Stimulated activated CD4-positive, alpha-beta T cell treated with anti-CD3 and anti-CD28 coated beads, Interleukin-4, amount 100 ng/mL, for 1 hour (primary cell): ENCODE measurements around the gene CHD2.

Source experiments
- DNase-seq: peaks from one replicate; pipeline ENCODE4 v3.0.0-alpha.2; 2020

Gene CHD2

DNA sequence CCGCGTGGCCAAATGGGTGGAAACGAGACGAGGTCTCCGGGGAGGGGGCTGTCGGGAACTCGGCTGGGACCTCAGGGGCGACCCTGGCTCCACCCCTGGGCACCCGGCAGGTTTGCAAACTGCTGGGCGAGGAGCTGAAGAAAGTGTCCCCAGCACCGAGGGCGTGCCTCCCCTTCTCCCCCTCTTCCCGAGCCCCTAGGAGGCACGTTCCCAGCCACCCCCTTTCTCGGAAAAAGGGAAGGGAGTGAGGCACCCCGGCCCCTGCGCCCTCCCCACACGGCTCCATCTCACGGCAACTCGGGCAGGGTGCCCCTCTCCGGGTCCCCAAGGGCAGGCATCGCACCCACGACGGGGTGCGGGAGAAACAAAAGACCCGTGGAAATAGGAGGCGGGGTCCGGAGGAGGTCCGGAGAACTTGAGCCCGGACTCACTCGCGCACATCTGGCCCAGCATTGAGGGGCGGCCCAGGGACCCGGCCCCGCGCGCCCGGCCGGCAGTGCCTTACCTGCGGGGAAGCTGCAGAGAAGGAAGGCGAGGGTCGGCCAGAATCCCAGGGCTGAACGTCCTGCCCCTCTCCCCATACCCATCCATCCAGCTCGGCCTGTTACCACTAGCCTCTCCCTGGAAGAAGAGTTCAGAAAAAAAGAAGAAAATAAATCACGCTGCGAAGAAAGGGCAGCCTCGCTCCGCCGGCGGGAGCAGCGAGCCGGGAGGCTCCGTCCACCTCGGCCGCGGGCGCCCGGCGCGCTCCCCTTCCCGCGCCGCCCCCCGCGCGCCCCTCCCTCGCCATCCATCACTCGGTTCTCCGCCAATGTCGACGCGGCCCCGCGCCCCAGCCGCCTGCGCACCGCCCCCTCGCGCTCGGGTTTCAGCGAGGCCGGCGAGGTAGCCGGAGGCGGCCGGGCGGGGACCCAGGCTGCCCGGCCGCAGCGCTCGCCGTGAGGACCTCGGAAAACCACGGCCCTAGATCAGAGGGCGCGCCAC lies 172.6 kb downstream of the CHD2 start:
- no peak for DNase-seq

DNA sequence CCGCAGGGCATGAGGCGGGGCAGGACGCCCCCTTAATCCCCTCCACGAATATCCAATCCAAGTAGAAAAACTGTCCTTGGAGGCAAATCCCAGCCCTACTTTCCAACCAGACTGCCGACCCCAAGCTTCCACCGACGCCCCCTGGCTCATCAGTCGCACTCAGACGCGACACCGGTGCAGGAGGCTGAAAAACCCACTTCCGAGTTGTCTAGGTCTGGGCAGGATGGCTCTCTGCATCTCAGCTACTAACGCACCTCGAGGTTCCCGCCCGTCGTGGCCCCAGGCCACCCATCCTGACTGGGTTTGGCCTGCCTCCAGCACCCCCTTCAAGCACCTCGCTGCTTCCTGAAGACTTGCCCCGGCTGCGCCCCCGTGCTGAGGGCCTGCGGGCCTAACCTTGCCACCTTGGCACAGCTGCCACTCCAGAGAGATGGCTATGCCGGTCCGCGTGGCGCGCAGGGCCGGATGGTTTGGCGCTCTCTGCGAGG lies 173.4 kb downstream of the CHD2 start:
- DNase-seq: no peak

DNA sequence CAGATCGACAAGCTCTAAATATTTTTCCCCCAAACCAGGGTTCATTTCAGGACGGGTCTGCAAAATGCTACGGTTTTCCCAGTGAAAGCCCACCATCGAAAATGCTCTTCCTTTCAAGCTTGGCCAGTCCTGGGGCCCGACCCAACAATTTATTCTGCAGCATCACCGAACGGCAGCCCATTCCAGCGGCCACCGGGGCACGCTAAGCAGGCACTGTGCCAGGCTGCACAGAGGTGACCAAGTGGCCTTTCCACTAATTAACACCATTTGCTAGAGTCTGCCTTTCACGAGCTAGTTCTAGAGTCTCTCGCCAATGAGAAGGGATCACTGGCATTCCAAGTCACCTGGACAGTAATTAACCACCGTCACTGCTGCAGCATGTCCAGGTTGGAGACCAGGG lies 174.5 kb downstream of the CHD2 start:
- no peak for DNase-seq

DNA sequence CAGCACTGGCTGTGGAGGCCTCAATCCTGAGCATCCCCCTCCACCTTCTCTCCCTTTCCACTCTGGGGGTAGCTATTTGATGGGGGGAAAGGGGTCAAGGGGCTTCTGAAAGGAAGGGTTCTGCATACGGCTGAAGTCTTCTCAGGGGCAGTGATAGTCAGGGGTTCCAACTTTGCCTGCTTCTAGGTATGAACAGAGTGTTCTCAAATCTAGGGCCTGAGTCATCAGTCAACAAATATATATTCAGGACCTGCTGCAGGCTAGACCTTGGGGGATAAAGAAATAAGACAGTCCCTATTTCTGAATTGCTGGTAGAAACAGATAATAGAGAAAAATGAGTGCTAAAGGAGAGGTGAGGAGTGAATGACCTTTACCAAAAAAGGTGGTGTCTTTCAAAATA lies 176.1 kb downstream of the CHD2 start:
- DNase-seq: no peak

DNA sequence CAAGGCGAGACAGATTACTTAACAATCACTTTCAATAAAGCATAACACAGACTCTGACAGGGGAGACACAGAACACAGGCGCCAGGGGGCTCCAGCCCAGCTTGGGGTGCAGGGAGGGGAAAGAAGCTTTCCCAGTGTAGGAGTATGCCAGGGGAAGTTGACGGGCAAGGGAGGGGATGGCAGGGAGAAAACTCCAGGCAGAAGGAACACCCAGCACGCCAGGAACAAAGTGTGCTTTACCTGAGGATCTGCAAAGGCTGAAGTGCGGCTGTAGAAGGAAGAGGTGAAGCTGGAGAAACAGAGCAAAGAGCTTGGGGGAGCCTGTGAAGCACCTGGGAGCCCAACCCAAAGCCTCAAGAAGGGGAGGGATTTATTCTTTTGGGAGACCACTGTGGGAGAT lies 176.8 kb downstream of the CHD2 start:
- DNase-seq: no peak
